ENCODE results near the gene CD164L2.
"Not testable (repeated sequence)": the region's sequence is repeated elsewhere in the genome, so short reads cannot be mapped to it uniquely, and the experiment has no call there.

Gene CD164L2

GRCh38 chr1:27392778-27393635 is 9.9 kb upstream of the CD164L2 start:
- POLR2A ChIA-PET (ENCODE audit: low non-redundant PET): no interaction called here
- H3K27ac ChIP-seq: peak overlapping the region; percentile 75
- TF ChIP-seq CTCF (conservative IDR thresholded peaks at IDR 0.05; ENCODE audit: low read depth): no peak
- CTCF ChIA-PET: interaction anchor here (0.8 to 1.1 kb wide), 3 partner anchors 51 to 214 kb away, joined by 3 to 4 read pairs (median 3); partner anchors contain the start of gene SYTL1
- no peak for DNase-seq (ENCODE audit: low spot score)

GRCh38 chr1:27392096-27392777 is 9.1 kb upstream of the CD164L2 start, which contains the start of gene GPR3:
Gene GPR3 (plus strand): TSS chr1:27392622. CDS start chr1:27393799, 1,177 bp downstream.
- peak; percentile 73 for TF ChIP-seq CTCF (conservative IDR thresholded peaks at IDR 0.05; ENCODE audit: low read depth)
- peak within 1 kb of the TSS; percentile 75 for H3K27ac ChIP-seq
- DNase-seq (ENCODE audit: low spot score): peak; percentile 98
- ChIA-PET CTCF (interaction anchor here (0.5 to 1.9 kb wide), 3 partner anchors 26 to 214 kb away, joined by 4 to 7 read pairs (median 5); partner anchors contain the start of gene MAP3K6), POLR2A (ENCODE audit: low non-redundant PET) (interaction anchor here (0.5 kb wide), 1 partner anchor 26 kb away, joined by 3 read pairs; no protein-coding TSS in a partner anchor)

GRCh38 chr1:27391511-27392095 is 8.5 kb upstream of the CD164L2 start:
- no peak for TF ChIP-seq CTCF (conservative IDR thresholded peaks at IDR 0.05; ENCODE audit: low read depth)
- ChIA-PET CTCF (interaction anchor here (0.5 to 5.3 kb wide), 6 partner anchors 25 to 1634 kb away, joined by 4 to 45 read pairs (median 5); partner anchors contain the start of gene MAP3K6), POLR2A (ENCODE audit: low non-redundant PET) (interaction anchor here (0.5 kb wide), 1 partner anchor 26 kb away, joined by 3 read pairs; no protein-coding TSS in a partner anchor)
- H3K27ac ChIP-seq: peak overlapping the region; percentile 75
- DNase-seq (ENCODE audit: low spot score): no peak

- ChIA-PET CTCF (interaction anchor here (0.6 to 5.3 kb wide), 10 partner anchors 9 to 294 kb away, joined by 3 to 45 read pairs (median 5); partner anchors contain the start of gene MAP3K6), POLR2A (ENCODE audit: low non-redundant PET) (interaction anchor here (1.7 kb wide), 1 partner anchor 22 kb away, joined by 3 read pairs; the partner anchor contains the start of gene MAP3K6)
- no peak overlapping the region for H3K27ac ChIP-seq
- peak; percentile 74 for DNase-seq (ENCODE audit: low spot score)
- TF ChIP-seq CTCF (conservative IDR thresholded peaks at IDR 0.05; ENCODE audit: low read depth): peak; percentile 91
Observed at GRCh38 chr1:27388337-27389005, 5.3 kb upstream of the CD164L2 start.

GRCh38 chr1:27384797-27385196 is 1.7 kb upstream of the CD164L2 start:
- H3K27ac ChIP-seq; POLR2A ChIA-PET (ENCODE audit: low non-redundant PET); DNase-seq (ENCODE audit: low spot score): not testable (repeated sequence)
- CTCF ChIA-PET: interaction anchor here (0.6 kb wide), 1 partner anchor 248 kb away, joined by 3 read pairs; no protein-coding TSS in a partner anchor

- peak overlapping the region; percentile 27 for H3K27ac ChIP-seq
- no peak for TF ChIP-seq CTCF (conservative IDR thresholded peaks at IDR 0.05; ENCODE audit: low read depth)
- CTCF ChIA-PET: interaction anchor here (2.7 kb wide), 1 partner anchor 83 kb away, joined by 12 read pairs; no protein-coding TSS in a partner anchor
- POLR2A ChIA-PET (ENCODE audit: low non-redundant PET): interaction anchor here (1.3 kb wide), 1 partner anchor 83 kb away, joined by 4 read pairs; no protein-coding TSS in a partner anchor
- no peak for DNase-seq (ENCODE audit: low spot score)
Observed at GRCh38 chr1:27383661-27384060, 528 bp upstream of the CD164L2 start.
